ENCODE results near the gene KLHDC8B. TPM values are rescaled to one million over a fixed set of nuclear protein-coding genes. Genes with fewer than 3 reads are reported as not detected.

The KLHDC8B gene
- total and polyA plus RNA-seq, 11 donors, result 66.3 to 138 (median 112) TPM

- Histone ChIP-seq H3K4me3 (no peak overlapping the region), H3K27ac (no peak overlapping the region), H3K36me3 (no peaks in the 10 kb centered on the region), H3K4me1 (no peaks in the 10 kb centered on the region), H3K9me3 (peaks cover 0 to 4% (median 0%) of the 10 kb centered on the region in 12 donors), H3K27me3 (no peaks in the 10 kb centered on the region)
- DNase-seq (no peak), ATAC-seq (no peak)
- TF ChIP-seq POLR2A (IDR thresholded peaks at IDR 0.05), result no peak
- TF ChIP-seq, protein P1, sequence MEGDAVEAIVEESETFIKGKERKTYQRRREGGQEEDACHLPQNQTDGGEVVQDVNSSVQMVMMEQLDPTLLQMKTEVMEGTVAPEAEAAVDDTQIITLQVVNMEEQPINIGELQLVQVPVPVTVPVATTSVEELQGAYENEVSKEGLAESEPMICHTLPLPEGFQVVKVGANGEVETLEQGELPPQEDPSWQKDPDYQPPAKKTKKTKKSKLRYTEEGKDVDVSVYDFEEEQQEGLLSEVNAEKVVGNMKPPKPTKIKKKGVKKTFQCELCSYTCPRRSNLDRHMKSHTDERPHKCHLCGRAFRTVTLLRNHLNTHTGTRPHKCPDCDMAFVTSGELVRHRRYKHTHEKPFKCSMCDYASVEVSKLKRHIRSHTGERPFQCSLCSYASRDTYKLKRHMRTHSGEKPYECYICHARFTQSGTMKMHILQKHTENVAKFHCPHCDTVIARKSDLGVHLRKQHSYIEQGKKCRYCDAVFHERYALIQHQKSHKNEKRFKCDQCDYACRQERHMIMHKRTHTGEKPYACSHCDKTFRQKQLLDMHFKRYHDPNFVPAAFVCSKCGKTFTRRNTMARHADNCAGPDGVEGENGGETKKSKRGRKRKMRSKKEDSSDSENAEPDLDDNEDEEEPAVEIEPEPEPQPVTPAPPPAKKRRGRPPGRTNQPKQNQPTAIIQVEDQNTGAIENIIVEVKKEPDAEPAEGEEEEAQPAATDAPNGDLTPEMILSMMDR (IDR thresholded peaks at IDR 0.05), result no peak
- 56 to 76% (median 68%) methylated on average over 3 of the region's 3 CpGs for WGBS, 4 donors
- intact Hi-C loops (cut with DNase I), result no loop called here
Observed at GRCh38 chr3:49140080-49140479, 31.3 kb upstream of the KLHDC8B start.

DNA sequence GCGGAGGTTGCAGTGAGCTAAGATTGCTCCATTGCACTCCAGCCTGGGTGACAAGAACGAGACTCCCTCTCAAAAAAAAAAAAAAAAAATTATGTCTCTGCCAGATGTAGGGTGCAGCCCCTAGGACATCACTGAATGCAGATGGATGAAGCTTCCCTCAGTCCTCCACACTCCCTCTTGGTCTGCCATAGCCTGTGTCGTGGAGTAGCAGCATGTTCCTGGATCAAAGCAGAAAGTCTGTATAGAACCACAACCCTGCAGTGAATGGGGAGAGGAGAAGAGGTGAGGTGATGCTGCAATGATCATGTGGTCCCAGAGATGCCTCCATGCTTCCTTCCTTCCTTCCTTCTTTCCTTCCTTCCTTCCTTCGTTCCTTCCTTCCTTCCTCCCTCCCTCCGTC, 23.2 kb upstream of the KLHDC8B start:
- Histone ChIP-seq H3K36me3 (no peaks in the 10 kb centered on the region), H3K27ac (no peak overlapping the region), H3K27me3 (no peaks in the 10 kb centered on the region), H3K9me3 (no peaks in the 10 kb centered on the region), H3K4me3 (no peak overlapping the region), H3K4me1 (no peaks in the 10 kb centered on the region)
- DNase-seq (no peak), ATAC-seq (no peak)
- intact Hi-C loops (cut with DNase I), result no loop called here
- 74 to 82% (median 77%) methylated on average over 5 of the region's 5 CpGs for WGBS, 4 donors
- no peak for TF ChIP-seq POLR2A (IDR thresholded peaks at IDR 0.05)
- TF ChIP-seq, protein P1 (IDR thresholded peaks at IDR 0.05), result no peak

- Histone ChIP-seq H3K27ac (no peak overlapping the region), H3K4me1 (no peaks in the 10 kb centered on the region), H3K36me3 (no peaks in the 10 kb centered on the region), H3K27me3 (no peaks in the 10 kb centered on the region), H3K4me3 (no peak overlapping the region), H3K9me3 (no peaks in the 10 kb centered on the region)
- whole genome bisulfite sequencing, 4 donors, result 94 to 96% (median 94%) methylated on average over 2 of the region's 2 CpGs
- intact Hi-C loops (cut with DNase I), result loop anchor here in 1 of 10 donors (10.0 kb wide), 1 partner anchor 303 kb away; no protein-coding TSS in a partner anchor
- TF ChIP-seq, protein P1 (IDR thresholded peaks at IDR 0.05), result no peak
- TF ChIP-seq POLR2A (IDR thresholded peaks at IDR 0.05), result no peak
- ATAC-seq (no peak), DNase-seq (no peak)
Observed at GRCh38 chr3:49151610-49152009, 19.8 kb upstream of the KLHDC8B start.

GRCh38 chr3:49153349-49153912, 18.0 kb upstream of the KLHDC8B start:
- 77 to 84% (median 80%) methylated on average over 3 of the region's 3 CpGs for WGBS, 4 donors
- Histone ChIP-seq H3K36me3 (no peaks in the 10 kb centered on the region), H3K27ac (no peak overlapping the region), H3K4me1 (no peaks in the 10 kb centered on the region), H3K9me3 (no peaks in the 10 kb centered on the region), H3K27me3 (no peaks in the 10 kb centered on the region), H3K4me3 (no peak overlapping the region)
- ATAC-seq, result peak in 2 of 4 donors; percentile 8 to 29
- no peak for DNase-seq
- intact Hi-C loops (cut with DNase I), result loop anchor here in 1 of 10 donors (10.0 kb wide), 1 partner anchor 301 kb away; no protein-coding TSS in a partner anchor
- TF ChIP-seq, protein P1 (IDR thresholded peaks at IDR 0.05), result no peak
- TF ChIP-seq POLR2A (IDR thresholded peaks at IDR 0.05), result no peak

Measured in heart left ventricle (tissue), 16 donors.